GM06990 (cell line): ENCODE data around the gene CUL5.

ENCODE experiments used
- DNase-seq: peaks from one replicate; pipeline ENCODE4 v3.0.0-alpha.2; 2011; ENCODE audit not compliant: insufficient read length; ENCODE audit errors: extremely low read depth
- H3K27me3 ChIP-seq: replicated peaks from 2 replicates; pipeline ENCODE4 v1.6.0; 2011; ENCODE audit warnings: low read length; ENCODE audit not compliant: control insufficient read depth, insufficient read depth
- H3K36me3 ChIP-seq: 2 replicates; pipeline ENCODE4 v1.5.1; 2011; ENCODE audit warnings: low read length; ENCODE audit not compliant: control insufficient read depth, insufficient read depth
- H3K4me3 ChIP-seq: replicated peaks from 2 replicates; pipeline ENCODE4 v1.5.1; 2011; ENCODE audit warnings: low read depth, mild to moderate bottlenecking, control low read depth, low read length
- TF ChIP-seq, protein P1 (sequence below): IDR thresholded peaks from 2 replicates; pipeline ENCODE4 v1.5.1; 2011; ENCODE audit warnings: low read length, control low read depth, mild to moderate bottlenecking, inconsistent platforms; ENCODE audit not compliant: insufficient read depth, poor library complexity, severe bottlenecking

CUL5 gene

DNA sequence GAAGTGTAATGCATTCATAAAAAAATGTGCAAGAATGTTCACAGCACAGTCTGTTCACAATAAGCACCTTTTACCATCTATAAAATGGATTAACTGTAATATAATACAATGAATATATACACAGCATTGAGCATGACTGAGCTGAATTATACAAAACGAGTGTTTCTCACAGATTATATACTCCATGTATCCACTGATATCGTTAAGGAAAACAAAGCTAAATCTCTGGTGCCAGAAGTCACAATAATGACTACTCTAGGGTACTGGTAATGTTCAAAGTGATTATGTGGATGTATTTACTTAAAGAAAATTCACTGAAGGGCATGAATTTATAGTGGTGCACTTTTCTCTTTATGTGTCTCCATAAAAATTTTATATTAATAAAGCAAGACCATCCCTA lies 145.9 kb downstream of the CUL5 start:
- TF ChIP-seq, protein P1, sequence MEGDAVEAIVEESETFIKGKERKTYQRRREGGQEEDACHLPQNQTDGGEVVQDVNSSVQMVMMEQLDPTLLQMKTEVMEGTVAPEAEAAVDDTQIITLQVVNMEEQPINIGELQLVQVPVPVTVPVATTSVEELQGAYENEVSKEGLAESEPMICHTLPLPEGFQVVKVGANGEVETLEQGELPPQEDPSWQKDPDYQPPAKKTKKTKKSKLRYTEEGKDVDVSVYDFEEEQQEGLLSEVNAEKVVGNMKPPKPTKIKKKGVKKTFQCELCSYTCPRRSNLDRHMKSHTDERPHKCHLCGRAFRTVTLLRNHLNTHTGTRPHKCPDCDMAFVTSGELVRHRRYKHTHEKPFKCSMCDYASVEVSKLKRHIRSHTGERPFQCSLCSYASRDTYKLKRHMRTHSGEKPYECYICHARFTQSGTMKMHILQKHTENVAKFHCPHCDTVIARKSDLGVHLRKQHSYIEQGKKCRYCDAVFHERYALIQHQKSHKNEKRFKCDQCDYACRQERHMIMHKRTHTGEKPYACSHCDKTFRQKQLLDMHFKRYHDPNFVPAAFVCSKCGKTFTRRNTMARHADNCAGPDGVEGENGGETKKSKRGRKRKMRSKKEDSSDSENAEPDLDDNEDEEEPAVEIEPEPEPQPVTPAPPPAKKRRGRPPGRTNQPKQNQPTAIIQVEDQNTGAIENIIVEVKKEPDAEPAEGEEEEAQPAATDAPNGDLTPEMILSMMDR, result no peak
- H3K4me3 ChIP-seq, result no peak overlapping the region
- peaks cover 8% of the 10 kb centered on the region for H3K36me3 ChIP-seq
- H3K27me3 ChIP-seq, result no peaks in the 10 kb centered on the region
- no peak for DNase-seq
